Measurements from ENCODE around the gene CD1B.
"Not testable (repeated sequence)": the region's sequence is repeated elsewhere in the genome, so short reads cannot be mapped to it uniquely, and the experiment has no call there.

CD1B gene

GRCh38 chr1:158331481-158332150 lies at the start of gene CD1B:
TSS of gene CD1B (minus strand) at chr1:158331531. CDS start at chr1:158331423, 108 bp downstream.
- Histone ChIP-seq H3K4me1 (ENCODE audit: control insufficient read depth in 1 of 2, insufficient read depth in 1 of 2, low read depth in 1 of 2, low read length in 1 of 2) (no peaks in the 10 kb centered on the region), H3K27me3 (peaks cover 34% of the 10 kb centered on the region), H3K36me3 (no peaks in the 10 kb centered on the region), H3K4me3 (ENCODE audit: low read depth in 1 of 2, low read length in 1 of 2) (no peak within 1 kb of the TSS), H3K27ac (no peak within 1 kb of the TSS), H3K9me3 (no peaks in the 10 kb centered on the region)
- TF ChIP-seq CTCF (IDR thresholded peaks at IDR 0.05), result no peak

GRCh38 chr1:158374860-158375259 lies 43.5 kb upstream of the CD1B start:
- H3K4me1 ChIP-seq (ENCODE audit: control insufficient read depth in 1 of 2, insufficient read depth in 1 of 2, low read depth in 1 of 2, low read length in 1 of 2), result no peaks in the 10 kb centered on the region
- TF ChIP-seq CTCF (IDR thresholded peaks at IDR 0.05), result no peak
- H3K9me3 ChIP-seq, result no peaks in the 10 kb centered on the region

GRCh38 chr1:158374101-158374500 lies 42.8 kb upstream of the CD1B start:
- H3K27ac ChIP-seq; H3K27me3 ChIP-seq; H3K4me3 ChIP-seq (ENCODE audit: low read depth in 1 of 2, low read length in 1 of 2); H3K4me1 ChIP-seq (ENCODE audit: control insufficient read depth in 1 of 2, insufficient read depth in 1 of 2, low read depth in 1 of 2, low read length in 1 of 2); H3K9me3 ChIP-seq; H3K36me3 ChIP-seq: not testable (repeated sequence)

More at GRCh38 chr1:158374860-158375259, 43.5 kb upstream of the CD1B start:
- Histone ChIP-seq H3K36me3 (no peaks in the 10 kb centered on the region), H3K27ac (no peak overlapping the region), H3K4me3 (ENCODE audit: low read depth in 1 of 2, low read length in 1 of 2) (no peak overlapping the region), H3K27me3 (no peaks in the 10 kb centered on the region)

GRCh38 chr1:158371188-158371953 lies 40.0 kb upstream of the CD1B start:
- Histone ChIP-seq H3K4me3 (ENCODE audit: low read depth in 1 of 2, low read length in 1 of 2) (no peak overlapping the region), H3K27me3 (no peaks in the 10 kb centered on the region), H3K36me3 (no peaks in the 10 kb centered on the region), H3K9me3 (no peaks in the 10 kb centered on the region), H3K4me1 (ENCODE audit: control insufficient read depth in 1 of 2, insufficient read depth in 1 of 2, low read depth in 1 of 2, low read length in 1 of 2) (no peaks in the 10 kb centered on the region), H3K27ac (no peak overlapping the region)
- no peak for TF ChIP-seq CTCF (IDR thresholded peaks at IDR 0.05)

GRCh38 chr1:158366783-158367182 lies 35.5 kb upstream of the CD1B start:
- no peak overlapping the region for H3K4me3 ChIP-seq (ENCODE audit: low read depth in 1 of 2, low read length in 1 of 2)
- no peaks in the 10 kb centered on the region for H3K27me3 ChIP-seq
- no peak for TF ChIP-seq CTCF (IDR thresholded peaks at IDR 0.05)
- H3K27ac ChIP-seq, result no peak overlapping the region
- no peaks in the 10 kb centered on the region for H3K4me1 ChIP-seq (ENCODE audit: control insufficient read depth in 1 of 2, insufficient read depth in 1 of 2, low read depth in 1 of 2, low read length in 1 of 2)
- H3K36me3 ChIP-seq, result no peaks in the 10 kb centered on the region
- no peaks in the 10 kb centered on the region for H3K9me3 ChIP-seq

- H3K27me3 ChIP-seq, result peaks cover 1% of the 10 kb centered on the region
- H3K27ac ChIP-seq, result no peak overlapping the region
- no peaks in the 10 kb centered on the region for H3K4me1 ChIP-seq (ENCODE audit: control insufficient read depth in 1 of 2, insufficient read depth in 1 of 2, low read depth in 1 of 2, low read length in 1 of 2)
- TF ChIP-seq CTCF (IDR thresholded peaks at IDR 0.05), result no peak
- H3K9me3 ChIP-seq, result no peaks in the 10 kb centered on the region
- H3K4me3 ChIP-seq (ENCODE audit: low read depth in 1 of 2, low read length in 1 of 2), result no peak overlapping the region
- H3K36me3 ChIP-seq, result no peaks in the 10 kb centered on the region
Observed at GRCh38 chr1:158362941-158363340, 31.6 kb upstream of the CD1B start.
